ENCODE results near the gene PCDHGA12.
"Not testable (repeated sequence)": the region's sequence is repeated elsewhere in the genome, so short reads cannot be mapped to it uniquely, and the experiment has no call there.

The PCDHGA12 gene

DNA sequence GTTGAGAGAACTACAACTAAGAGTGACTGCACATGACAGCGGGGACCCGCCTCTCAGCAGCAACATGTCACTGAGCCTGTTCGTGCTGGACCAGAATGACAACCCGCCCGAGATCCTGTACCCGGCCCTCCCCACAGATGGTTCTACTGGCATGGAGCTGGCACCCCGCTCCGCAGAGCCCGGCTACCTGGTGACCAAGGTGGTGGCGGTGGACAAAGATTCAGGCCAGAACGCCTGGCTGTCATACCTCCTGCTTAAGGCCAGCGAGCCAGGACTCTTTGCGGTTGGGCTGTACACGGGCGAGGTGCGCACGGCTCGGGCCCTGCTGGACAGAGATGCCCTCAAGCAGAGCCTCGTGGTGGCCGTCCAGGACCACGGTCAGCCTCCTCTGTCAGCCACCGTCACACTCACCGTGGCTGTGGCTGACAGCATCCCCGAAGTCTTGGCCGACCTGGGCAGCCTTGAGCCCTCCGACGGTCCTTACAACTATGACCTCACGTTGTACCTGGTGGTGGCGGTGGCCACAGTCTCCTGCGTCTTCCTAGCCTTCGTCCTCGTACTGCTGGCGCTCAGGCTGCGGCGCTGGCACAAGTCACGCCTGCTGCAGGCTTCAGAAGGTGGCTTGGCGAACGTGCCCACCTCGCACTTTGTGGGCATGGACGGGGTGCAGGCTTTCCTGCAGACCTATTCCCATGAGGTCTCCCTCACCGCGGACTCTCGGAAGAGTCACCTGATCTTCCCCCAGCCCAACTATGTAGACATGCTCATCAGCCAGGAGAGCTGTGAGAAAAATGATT is 45.6 kb upstream of the PCDHGA12 start:
- Histone ChIP-seq H3K9me2 (replicated peaks; ENCODE audit: low read depth, low read length) (no peaks in the 10 kb centered on the region), H3K27me3 (ENCODE audit: insufficient read depth, low read length, poor library complexity, severe bottlenecking) (no peaks in the 10 kb centered on the region), H3F3A (ENCODE audit: low read depth) (no peaks in the 10 kb centered on the region), H3K4me1 (ENCODE audit: insufficient read depth, low read length, poor library complexity, severe bottlenecking) (no peaks in the 10 kb centered on the region), H4K20me1 (ENCODE audit: insufficient read depth, low read length, poor library complexity, severe bottlenecking) (no peaks in the 10 kb centered on the region), H3K4me3 (ENCODE audit: low read length, poor library complexity, severe bottlenecking) (no peak overlapping the region), H3K4me2 (ENCODE audit: low read depth, low read length, poor library complexity, severe bottlenecking) (no peak overlapping the region), H2AFZ (ENCODE audit: low read length) (no peak overlapping the region), H3K9me3 (ENCODE audit: insufficient read depth, low read depth, low read length) (no peaks in the 10 kb centered on the region), H3K9ac (ENCODE audit: low read depth, low read length, poor library complexity, severe bottlenecking) (no peak overlapping the region), H3K79me2 (ENCODE audit: insufficient read depth, low read length) (no peaks in the 10 kb centered on the region), H3K36me3 (ENCODE audit: insufficient read depth, low read length) (no peaks in the 10 kb centered on the region)
- no peak for TF ChIP-seq EZH2phosphoT487 (IDR thresholded peaks at IDR 0.05; ENCODE audit: borderline replicate concordance)
- TF ChIP-seq, protein P1, sequence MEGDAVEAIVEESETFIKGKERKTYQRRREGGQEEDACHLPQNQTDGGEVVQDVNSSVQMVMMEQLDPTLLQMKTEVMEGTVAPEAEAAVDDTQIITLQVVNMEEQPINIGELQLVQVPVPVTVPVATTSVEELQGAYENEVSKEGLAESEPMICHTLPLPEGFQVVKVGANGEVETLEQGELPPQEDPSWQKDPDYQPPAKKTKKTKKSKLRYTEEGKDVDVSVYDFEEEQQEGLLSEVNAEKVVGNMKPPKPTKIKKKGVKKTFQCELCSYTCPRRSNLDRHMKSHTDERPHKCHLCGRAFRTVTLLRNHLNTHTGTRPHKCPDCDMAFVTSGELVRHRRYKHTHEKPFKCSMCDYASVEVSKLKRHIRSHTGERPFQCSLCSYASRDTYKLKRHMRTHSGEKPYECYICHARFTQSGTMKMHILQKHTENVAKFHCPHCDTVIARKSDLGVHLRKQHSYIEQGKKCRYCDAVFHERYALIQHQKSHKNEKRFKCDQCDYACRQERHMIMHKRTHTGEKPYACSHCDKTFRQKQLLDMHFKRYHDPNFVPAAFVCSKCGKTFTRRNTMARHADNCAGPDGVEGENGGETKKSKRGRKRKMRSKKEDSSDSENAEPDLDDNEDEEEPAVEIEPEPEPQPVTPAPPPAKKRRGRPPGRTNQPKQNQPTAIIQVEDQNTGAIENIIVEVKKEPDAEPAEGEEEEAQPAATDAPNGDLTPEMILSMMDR (conservative IDR thresholded peaks at IDR 0.05; ENCODE audit: low read length) = no peak

- H3K79me2 ChIP-seq (ENCODE audit: insufficient read depth, low read length); H3K9me2 ChIP-seq (replicated peaks; ENCODE audit: low read depth, low read length); H2AFZ ChIP-seq (ENCODE audit: low read length); H3K9ac ChIP-seq (ENCODE audit: low read depth, low read length, poor library complexity, severe bottlenecking); H3F3A ChIP-seq (ENCODE audit: low read depth); H3K4me1 ChIP-seq (ENCODE audit: insufficient read depth, low read length, poor library complexity, severe bottlenecking); H3K36me3 ChIP-seq (ENCODE audit: insufficient read depth, low read length); H3K4me2 ChIP-seq (ENCODE audit: low read depth, low read length, poor library complexity, severe bottlenecking); H3K4me3 ChIP-seq (ENCODE audit: low read length, poor library complexity, severe bottlenecking); H3K27me3 ChIP-seq (ENCODE audit: insufficient read depth, low read length, poor library complexity, severe bottlenecking); H3K9me3 ChIP-seq (ENCODE audit: insufficient read depth, low read depth, low read length); H4K20me1 ChIP-seq (ENCODE audit: insufficient read depth, low read length, poor library complexity, severe bottlenecking): not testable (repeated sequence)
These were observed 42.6 kb upstream of the PCDHGA12 start, which contains the start of gene PCDHGB4 for GRCh38 chr5:141387557-141388311. PCDHGB4 (plus strand) TSS chr5:141387698; CDS start chr5:141387885, 187 bp downstream.

DNA sequence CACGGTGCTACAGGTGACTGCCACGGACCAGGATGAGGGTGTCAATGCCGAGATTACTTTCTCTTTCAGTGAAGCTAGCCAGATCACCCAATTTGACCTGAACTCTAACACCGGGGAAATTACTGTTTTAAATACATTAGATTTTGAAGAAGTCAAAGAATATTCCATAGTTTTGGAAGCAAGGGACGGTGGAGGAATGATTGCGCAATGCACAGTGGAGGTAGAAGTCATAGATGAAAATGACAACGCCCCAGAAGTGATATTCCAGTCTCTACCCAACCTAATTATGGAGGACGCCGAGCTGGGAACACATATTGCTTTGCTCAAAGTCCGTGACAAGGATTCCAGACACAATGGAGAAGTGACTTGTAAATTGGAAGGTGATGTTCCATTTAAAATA is 41.6 kb upstream of the PCDHGA12 start:
- no peak overlapping the region for H3K4me3 ChIP-seq (ENCODE audit: low read length, poor library complexity, severe bottlenecking)
- no peaks in the 10 kb centered on the region for H3K36me3 ChIP-seq (ENCODE audit: insufficient read depth, low read length)
- H3K9ac ChIP-seq (ENCODE audit: low read depth, low read length, poor library complexity, severe bottlenecking) = no peak overlapping the region
- H3K4me1 ChIP-seq (ENCODE audit: insufficient read depth, low read length, poor library complexity, severe bottlenecking) = no peaks in the 10 kb centered on the region
- TF ChIP-seq, protein P1 (conservative IDR thresholded peaks at IDR 0.05; ENCODE audit: low read length) = no peak
- no peak for TF ChIP-seq EZH2phosphoT487 (IDR thresholded peaks at IDR 0.05; ENCODE audit: borderline replicate concordance)
- no peak overlapping the region for H2AFZ ChIP-seq (ENCODE audit: low read length)
- H3K9me2 ChIP-seq (replicated peaks; ENCODE audit: low read depth, low read length) = no peaks in the 10 kb centered on the region
- no peaks in the 10 kb centered on the region for H3K27me3 ChIP-seq (ENCODE audit: insufficient read depth, low read length, poor library complexity, severe bottlenecking)
- H3F3A ChIP-seq (ENCODE audit: low read depth) = no peaks in the 10 kb centered on the region
- no peaks in the 10 kb centered on the region for H3K9me3 ChIP-seq (ENCODE audit: insufficient read depth, low read depth, low read length)
- H3K4me2 ChIP-seq (ENCODE audit: low read depth, low read length, poor library complexity, severe bottlenecking) = no peak overlapping the region
- no peaks in the 10 kb centered on the region for H3K79me2 ChIP-seq (ENCODE audit: insufficient read depth, low read length)
- H4K20me1 ChIP-seq (ENCODE audit: insufficient read depth, low read length, poor library complexity, severe bottlenecking) = no peaks in the 10 kb centered on the region
